AG04449 (cell line): ENCODE data around the gene ATF3.
A peak's percentile ranks its signal among the peaks of the same experiment; 100 is the strongest.

Experiments used
- CTCF ChIA-PET: fragments of 350-600 bp; formaldehyde crosslinking; extraction: SDS; loops from one replicate; lab custom pipeline; 2021; ENCODE audit warnings: antibody characterized with exemption; lab: Yijun Ruan, JAX
- POLR2A ChIA-PET: fragments of 400-600, 350-600 bp; formaldehyde crosslinking; extraction: SDS; loops from one replicate; lab custom pipeline; 2020; ENCODE audit warnings: antibody characterized with exemption, inconsistent platforms; lab: Yijun Ruan, JAX
- DNase-seq: peaks from one replicate; pipeline ENCODE4 v3.0.0-alpha.2; 2010; ENCODE audit warnings: low read depth, low spot score
- H3K4me3 ChIP-seq: 2 replicates; pipeline ENCODE4 v1.5.1; 2011; ENCODE audit warnings: low read depth, mild to moderate bottlenecking, control low read depth, low read length
- CTCF ChIP-seq: IDR thresholded peaks from one replicate; pipeline ENCODE4 v1.5.1; 2011; ENCODE audit warnings: mild to moderate bottlenecking, moderate library complexity, low read length, control low read depth, inconsistent platforms; ENCODE audit not compliant: insufficient read depth; ENCODE audit errors: missing control alignments

The ATF3 gene

DNA sequence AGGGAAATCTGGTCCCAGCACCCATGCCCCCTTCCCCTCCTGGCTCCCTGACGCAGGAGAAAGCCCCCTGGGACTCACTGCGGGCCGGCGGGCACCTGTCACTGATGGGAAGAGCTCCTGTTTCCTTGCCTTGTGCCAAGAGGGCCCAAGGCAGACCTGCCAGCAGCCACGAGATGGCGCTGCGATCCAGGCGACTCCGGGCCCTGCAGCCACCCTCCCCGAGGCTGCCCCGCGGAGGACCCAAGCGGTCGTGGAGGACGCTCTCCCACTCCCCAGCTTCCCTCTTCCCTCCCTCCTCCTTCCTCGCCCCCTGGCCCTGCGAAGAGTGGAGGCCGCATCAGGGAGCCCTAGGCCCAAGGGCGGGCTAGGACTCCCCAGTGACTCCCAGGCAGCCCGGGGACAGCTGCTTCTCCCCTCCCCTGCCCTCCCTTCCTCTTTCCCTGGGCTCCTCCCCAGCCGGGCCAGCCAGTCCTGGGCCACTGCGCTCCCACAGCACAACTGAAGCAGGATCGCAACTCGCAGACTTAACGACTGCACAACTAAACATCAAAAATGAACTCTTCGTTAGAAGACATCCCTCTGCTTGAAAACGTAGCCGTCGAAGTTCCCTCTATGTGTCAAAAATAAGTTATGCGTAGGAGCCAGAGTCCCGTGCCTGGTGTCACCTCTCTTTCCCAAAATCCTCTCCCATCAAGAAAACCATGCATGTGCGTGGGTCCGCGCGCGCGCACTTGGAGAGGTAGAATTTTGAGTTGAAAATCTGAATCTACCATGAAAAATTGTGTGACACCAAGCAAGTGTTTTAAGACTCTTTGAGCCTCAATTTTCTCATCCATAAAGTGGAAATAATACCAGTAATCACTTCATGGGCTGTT is 56.9 kb downstream of the ATF3 start:
- H3K4me3 ChIP-seq, result peak overlapping the region; percentile 80
- no peak for DNase-seq
- ChIA-PET POLR2A (interaction anchor here (1.0 to 1.3 kb wide), 2 partner anchors 56 to 57 kb away, joined by 4 to 9 read pairs; partner anchors contain the start of gene ATF3), CTCF (interaction anchor here (0.6 to 4.2 kb wide), 72 partner anchors 9 to 367 kb away, joined by 3 to 78 read pairs (median 5); partner anchors contain the start of genes ATF3, NSL1 and TATDN3)
- peak; percentile 99 for TF ChIP-seq CTCF

GRCh38 chr1:212666116-212666775 is 57.7 kb downstream of the ATF3 start:
- H3K4me3 ChIP-seq, result no peak overlapping the region
- no peak for DNase-seq
- no peak for TF ChIP-seq CTCF
- ChIA-PET CTCF (interaction anchor here (0.6 to 4.2 kb wide), 24 partner anchors 10 to 367 kb away, joined by 3 to 78 read pairs (median 20); partner anchors contain the start of genes NSL1 and TATDN3), POLR2A (interaction anchor here (1.3 kb wide), 1 partner anchor 57 kb away, joined by 4 read pairs; no protein-coding TSS in a partner anchor)

DNA sequence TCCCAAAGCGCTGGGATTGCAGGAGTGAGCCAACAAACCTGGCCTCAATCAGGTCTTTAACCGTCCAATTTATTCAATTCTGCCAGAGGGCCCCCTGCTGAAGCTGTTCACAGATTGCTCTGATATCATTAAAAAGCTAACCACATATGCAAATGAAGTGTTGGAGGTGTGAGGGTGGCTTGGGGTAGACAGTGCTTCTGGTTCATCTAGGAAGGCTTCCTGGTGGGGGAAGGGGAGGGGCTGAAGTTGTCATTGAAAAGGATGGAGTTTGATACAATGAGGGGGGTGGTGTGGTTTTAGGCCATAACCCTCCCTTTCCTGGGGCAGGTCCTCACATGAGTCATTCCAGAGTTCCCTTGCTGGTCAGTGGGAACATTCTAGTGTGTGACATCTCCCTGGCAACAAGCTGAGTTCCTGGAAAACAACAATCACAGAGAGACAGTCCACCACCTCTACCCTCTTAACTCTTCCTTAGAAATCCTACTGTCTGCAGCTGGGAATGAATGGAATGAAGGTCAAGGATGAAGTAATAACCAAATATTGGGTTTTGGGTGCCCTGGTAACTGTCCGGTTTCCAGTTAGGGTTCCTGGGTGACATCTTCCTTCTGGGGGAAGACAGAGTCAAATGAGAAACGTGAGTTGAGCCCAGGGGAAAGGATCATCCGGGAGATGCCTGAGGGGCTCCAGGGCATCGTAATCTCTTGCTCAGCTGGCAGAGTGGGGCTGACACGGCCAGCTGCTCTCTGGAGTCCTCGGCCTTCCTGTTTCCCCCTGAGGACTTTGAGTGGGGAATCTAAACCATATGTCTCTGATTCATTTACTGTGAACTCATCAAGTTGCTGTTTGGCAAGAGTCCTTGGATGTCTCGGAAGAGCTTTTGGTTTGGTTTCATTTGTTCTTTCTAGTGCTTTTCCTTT is 58.9 kb downstream of the ATF3 start:
- POLR2A ChIA-PET, result interaction anchor here (2.0 kb wide), 1 partner anchor 59 kb away, joined by 18 read pairs; the partner anchor contains the start of gene ATF3
- CTCF ChIA-PET, result interaction anchor here (0.8 to 4.2 kb wide), 17 partner anchors 8 to 328 kb away, joined by 3 to 78 read pairs (median 6); no protein-coding TSS in a partner anchor
- H3K4me3 ChIP-seq, result peak overlapping the region; percentile 26
- DNase-seq, result peak; percentile 86
- no peak for TF ChIP-seq CTCF

GRCh38 chr1:212668477-212668876 is 59.9 kb downstream of the ATF3 start:
- CTCF ChIA-PET, result interaction anchor here (1.0 to 2.9 kb wide), 13 partner anchors 9 to 327 kb away, joined by 3 to 26 read pairs (median 6); no protein-coding TSS in a partner anchor
- POLR2A ChIA-PET, result interaction anchor here (2.0 kb wide), 1 partner anchor 60 kb away, joined by 18 read pairs; the partner anchor contains the start of gene ATF3
- DNase-seq, result no peak
- no peak overlapping the region for H3K4me3 ChIP-seq
- TF ChIP-seq CTCF, result no peak

- POLR2A ChIA-PET, result interaction anchor here (2.0 kb wide), 1 partner anchor 60 kb away, joined by 18 read pairs; the partner anchor contains the start of gene ATF3
- peak; percentile 19 for TF ChIP-seq CTCF
- H3K4me3 ChIP-seq, result no peak overlapping the region
- CTCF ChIA-PET, result interaction anchor here (1.1 to 2.9 kb wide), 10 partner anchors 10 to 327 kb away, joined by 3 to 26 read pairs (median 6); no protein-coding TSS in a partner anchor
- no peak for DNase-seq
These were observed 60.5 kb downstream of the ATF3 start for GRCh38 chr1:212669102-212669501.
